Activated CD4-positive, alpha-beta T cell treated with anti-CD3 and anti-CD28 coated beads, Interleukin-2, amount 10 ng/mL, durations not matched to agents 24 days and 14 days (primary cell): ENCODE data around the gene LZTR1. TPM values are rescaled to one million over a fixed set of nuclear protein-coding genes. Genes with fewer than 3 reads are reported as not detected.

ENCODE experiments used
- DNase-seq: peaks from one replicate; pipeline ENCODE4 v3.0.0; 2022
- H3K27ac Mint-ChIP-seq: one replicate; pipeline ENCODE4 v1.8.0; 2022; ENCODE audit warnings: mild to moderate bottlenecking, mixed read lengths
- H3K27me3 Mint-ChIP-seq: one replicate; pipeline ENCODE4 v1.8.0; 2022; ENCODE audit warnings: mixed read lengths
- H3K36me3 Mint-ChIP-seq: one replicate; pipeline ENCODE4 v1.8.0; 2022; ENCODE audit warnings: low read depth, mild to moderate bottlenecking, mixed read lengths
- H3K4me1 Mint-ChIP-seq: one replicate; pipeline ENCODE4 v1.8.0; 2021; ENCODE audit warnings: mixed read lengths
- H3K4me3 Mint-ChIP-seq: one replicate; pipeline ENCODE4 v1.8.0; 2022; ENCODE audit warnings: mild to moderate bottlenecking, moderate library complexity, mixed read lengths
- H3K9me3 Mint-ChIP-seq: one replicate; pipeline ENCODE4 v1.8.0; 2021; ENCODE audit warnings: mixed read lengths
- intact Hi-C: fragments of 100-400 bp; cut with micrococcal nuclease; formaldehyde crosslinking; loops from one replicate; pipeline ENCODE4 v1.15.1; 2023
- total RNA-seq: library from RNA; stranded (reverse); gene quantifications from 2 replicates; pipeline ENCODE4 v1.2.3, GENCODE V29; 2022

The LZTR1 gene
- total RNA-seq, 1 donor from 2014 or later: 69.9 TPM

DNA sequence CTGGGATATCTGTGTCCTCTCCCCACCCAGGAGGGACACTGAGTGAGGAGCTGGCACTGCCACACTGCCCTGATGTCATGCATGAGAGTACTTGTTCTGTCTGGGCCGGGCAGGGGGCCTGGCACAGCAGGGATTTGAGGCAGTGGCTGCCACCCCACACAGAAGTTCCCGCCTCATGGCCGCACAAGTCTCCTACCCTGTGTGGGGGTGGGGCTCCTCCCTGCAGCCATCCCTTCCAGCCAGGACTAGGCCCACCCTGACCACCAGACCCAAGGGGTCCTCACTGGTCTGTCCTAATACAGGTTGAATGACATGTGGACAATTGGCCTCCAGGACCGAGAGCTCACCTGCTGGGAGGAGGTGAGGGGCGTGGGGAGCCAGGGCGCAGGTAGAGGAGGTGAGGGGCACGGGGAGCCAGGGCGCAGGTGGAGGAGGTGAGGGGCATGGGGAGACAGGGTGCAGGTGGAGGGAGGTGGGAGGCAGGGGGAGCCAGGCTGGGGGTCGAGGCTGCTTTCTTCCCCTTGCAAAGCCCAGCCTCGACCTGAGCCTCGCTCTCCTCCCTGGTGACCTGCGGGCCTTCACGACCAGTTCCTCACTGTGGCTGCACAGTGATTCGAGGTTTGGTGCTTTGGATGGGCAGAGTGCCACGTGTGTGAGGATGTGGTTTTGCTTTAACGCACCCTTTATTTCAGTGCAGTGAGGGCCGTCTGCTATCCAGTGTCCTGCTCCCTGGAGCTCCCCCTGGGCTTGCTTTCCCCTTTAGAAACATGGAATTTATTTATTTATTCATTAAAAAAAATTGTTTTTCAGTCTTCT is 7.4 kb downstream of the LZTR1 start:
- intact Hi-C loops: no loop called here
- Mint-ChIP-seq H3K36me3 (peaks cover 31% of the 10 kb centered on the region), H3K9me3 (no peaks in the 10 kb centered on the region), H3K4me1 (peaks cover 4% of the 10 kb centered on the region), H3K27me3 (no peaks in the 10 kb centered on the region), H3K27ac (no peak overlapping the region), H3K4me3 (no peak overlapping the region)
- DNase-seq: no peak

- H3K36me3 Mint-ChIP-seq: peaks cover 33% of the 10 kb centered on the region
- no peak overlapping the region for H3K4me3 Mint-ChIP-seq
- no peak for DNase-seq
- H3K27me3 Mint-ChIP-seq: no peaks in the 10 kb centered on the region
- H3K4me1 Mint-ChIP-seq: peaks cover 4% of the 10 kb centered on the region
- H3K27ac Mint-ChIP-seq: no peak overlapping the region
- intact Hi-C loops: no loop called here
- no peaks in the 10 kb centered on the region for H3K9me3 Mint-ChIP-seq
These were observed 8.4 kb downstream of the LZTR1 start for GRCh38 chr22:20990184-20991180.

DNA sequence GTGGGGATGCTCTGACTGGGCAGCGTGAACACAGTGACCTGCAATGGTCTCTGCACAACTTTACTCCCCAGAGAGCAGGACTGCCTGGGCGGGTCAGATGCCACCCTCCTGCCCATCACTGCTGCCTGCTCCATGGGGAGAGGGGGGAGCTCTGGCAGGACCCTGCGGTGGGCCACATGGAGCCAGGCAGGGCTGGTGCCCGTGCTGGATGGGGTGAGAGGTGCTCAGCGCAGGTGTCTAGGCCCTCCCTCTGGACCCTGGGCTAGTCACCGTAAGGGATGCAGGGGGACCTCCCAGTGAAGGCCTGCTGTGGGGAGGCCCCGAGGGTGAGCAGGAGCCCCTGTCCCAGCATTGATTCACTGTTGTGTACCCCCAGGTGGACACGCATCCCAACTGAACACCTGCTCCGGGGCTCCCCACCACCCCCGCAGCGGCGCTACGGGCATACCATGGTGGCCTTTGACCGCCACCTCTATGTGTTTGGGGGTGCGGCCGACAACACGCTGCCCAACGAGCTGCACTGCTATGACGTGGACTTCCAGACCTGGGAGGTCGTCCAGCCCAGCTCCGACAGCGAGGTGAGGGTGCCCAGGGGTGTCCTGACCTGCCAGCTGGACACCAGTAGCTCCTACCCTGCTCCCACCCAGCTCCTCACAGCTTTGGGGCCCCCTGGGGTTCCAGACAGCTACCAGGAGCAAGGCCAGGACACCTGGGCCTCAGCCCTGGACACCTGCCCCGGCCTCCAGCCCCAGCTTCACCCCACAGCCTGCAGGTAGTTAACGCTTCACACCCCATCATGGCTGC is 9.4 kb downstream of the LZTR1 start:
- Mint-ChIP-seq H3K9me3 (no peaks in the 10 kb centered on the region), H3K4me1 (peaks cover 2% of the 10 kb centered on the region)
- intact Hi-C loops: no loop called here

GRCh38 chr22:20992056-20992442 is 10.0 kb downstream of the LZTR1 start:
- H3K4me3 Mint-ChIP-seq: no peak overlapping the region
- peaks cover 21% of the 10 kb centered on the region for H3K36me3 Mint-ChIP-seq
- no peaks in the 10 kb centered on the region for H3K27me3 Mint-ChIP-seq
- DNase-seq: no peak
- intact Hi-C loops: no loop called here
- H3K9me3 Mint-ChIP-seq: no peaks in the 10 kb centered on the region
- no peak overlapping the region for H3K27ac Mint-ChIP-seq
- peaks cover 2% of the 10 kb centered on the region for H3K4me1 Mint-ChIP-seq

More for the DNA sequence above, 9.4 kb downstream of the LZTR1 start:
- no peak for DNase-seq
- no peak overlapping the region for H3K27ac Mint-ChIP-seq
- no peak overlapping the region for H3K4me3 Mint-ChIP-seq
- H3K36me3 Mint-ChIP-seq: peaks cover 24% of the 10 kb centered on the region
- H3K27me3 Mint-ChIP-seq: no peaks in the 10 kb centered on the region

DNA sequence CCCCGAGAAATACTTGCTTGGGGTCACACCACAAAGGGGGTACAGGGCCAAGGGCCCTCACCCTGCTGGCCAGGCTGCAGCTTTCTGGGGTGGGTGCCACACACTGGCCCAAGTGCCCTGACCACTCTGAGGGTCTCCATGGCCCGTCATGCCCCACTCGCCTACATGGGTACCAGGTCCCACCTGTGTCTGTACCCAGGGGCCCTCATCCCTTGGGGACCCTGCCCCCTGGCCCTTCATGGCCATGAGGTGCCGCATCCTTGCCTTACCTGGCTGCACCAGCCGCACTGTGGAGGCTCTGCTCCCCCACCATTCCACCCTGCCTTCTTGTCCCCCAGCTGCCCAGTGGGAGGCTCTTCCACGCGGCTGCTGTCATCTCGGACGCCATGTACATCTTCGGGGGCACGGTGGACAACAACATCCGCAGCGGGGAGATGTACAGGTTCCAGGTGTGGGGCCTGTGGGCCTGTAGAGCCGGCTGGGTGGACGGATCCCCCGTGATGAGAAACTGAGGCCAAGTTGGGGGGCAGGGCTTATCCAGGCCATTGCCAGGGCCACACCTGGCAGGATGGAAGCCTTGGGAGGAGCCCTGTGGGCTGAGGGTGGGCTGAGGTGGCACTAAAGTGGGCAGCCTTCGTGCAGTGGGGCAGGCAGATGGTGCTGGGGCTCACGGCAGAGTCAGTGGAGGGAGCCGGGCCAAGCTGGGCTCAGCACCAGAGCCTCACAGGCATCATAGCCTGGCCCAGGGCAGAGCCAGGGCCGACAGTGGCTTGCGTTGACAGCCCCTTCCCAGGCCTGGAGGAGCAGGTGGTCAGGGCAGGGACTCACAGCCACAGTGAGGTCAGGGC is 10.6 kb downstream of the LZTR1 start:
- Mint-ChIP-seq H3K27me3 (no peaks in the 10 kb centered on the region), H3K4me3 (no peak overlapping the region), H3K27ac (no peak overlapping the region), H3K4me1 (peaks cover 2% of the 10 kb centered on the region), H3K36me3 (peaks cover 18% of the 10 kb centered on the region), H3K9me3 (no peaks in the 10 kb centered on the region)
- DNase-seq: no peak
- intact Hi-C loops: no loop called here

DNA sequence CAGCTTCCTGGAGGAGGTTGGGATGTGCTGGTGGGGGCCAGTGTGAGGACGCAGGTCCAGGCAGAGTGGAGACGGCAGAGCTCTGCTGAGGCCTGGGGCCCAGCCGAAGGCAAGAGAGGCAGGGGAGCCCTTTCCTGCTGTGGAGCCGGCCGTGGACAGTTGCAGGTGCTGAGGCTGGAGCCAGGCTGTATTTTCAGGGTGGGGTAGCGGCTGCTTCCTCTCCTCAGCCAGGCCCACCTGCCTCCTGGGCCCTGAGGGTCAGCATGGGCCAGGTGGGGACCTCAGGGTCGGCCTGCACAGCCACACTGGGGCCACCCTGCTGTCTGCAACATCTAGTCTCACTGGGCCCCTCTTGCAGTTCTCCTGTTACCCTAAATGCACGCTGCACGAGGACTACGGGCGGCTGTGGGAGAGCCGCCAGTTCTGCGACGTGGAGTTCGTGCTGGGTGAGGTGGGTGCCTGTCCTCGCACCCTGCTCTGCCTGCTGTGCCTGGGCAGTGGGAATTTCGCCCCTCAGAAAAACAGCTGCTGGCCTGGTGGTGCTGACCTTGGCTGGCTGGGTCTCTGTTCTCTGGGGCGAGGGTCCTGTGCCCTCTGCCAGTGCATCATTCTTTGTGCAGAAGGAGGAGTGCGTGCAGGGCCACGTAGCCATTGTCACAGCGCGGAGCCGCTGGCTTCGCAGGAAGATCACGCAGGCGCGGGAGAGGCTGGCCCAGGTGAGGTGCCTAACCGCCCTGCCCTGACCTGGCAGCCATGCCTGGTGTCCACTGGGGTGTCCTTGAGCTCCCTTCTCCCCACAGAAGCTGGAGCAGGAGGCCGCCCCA is 11.4 kb downstream of the LZTR1 start:
- Mint-ChIP-seq H3K4me3 (no peak overlapping the region), H3K4me1 (peaks cover 2% of the 10 kb centered on the region), H3K9me3 (no peaks in the 10 kb centered on the region), H3K27me3 (no peaks in the 10 kb centered on the region), H3K36me3 (peaks cover 14% of the 10 kb centered on the region), H3K27ac (no peak overlapping the region)
- DNase-seq: no peak
- intact Hi-C loops: no loop called here

- intact Hi-C loops: no loop called here
- Mint-ChIP-seq H3K4me3 (no peak overlapping the region), H3K9me3 (no peaks in the 10 kb centered on the region), H3K27me3 (no peaks in the 10 kb centered on the region), H3K4me1 (peaks cover 2% of the 10 kb centered on the region), H3K36me3 (peaks cover 18% of the 10 kb centered on the region), H3K27ac (no peak overlapping the region)
- no peak for DNase-seq
These were observed 12.2 kb downstream of the LZTR1 start for GRCh38 chr22:20994128-20994901.

DNA sequence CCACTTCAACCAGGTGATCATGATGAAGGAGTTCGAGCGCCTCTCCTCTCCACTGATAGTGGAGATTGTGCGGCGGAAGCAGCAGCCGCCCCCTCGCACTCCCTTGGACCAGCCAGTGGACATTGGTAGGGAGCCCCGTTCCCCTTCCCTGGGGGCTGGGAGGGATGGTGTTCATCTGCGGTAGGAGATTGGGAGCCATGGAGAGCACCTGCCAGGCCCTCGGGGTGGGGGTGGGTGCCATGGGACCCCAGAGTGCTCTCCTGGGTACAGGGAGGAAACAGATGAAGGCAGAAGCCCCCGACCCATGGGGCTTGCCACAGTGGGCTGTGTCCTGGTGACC is 12.8 kb downstream of the LZTR1 start:
- intact Hi-C loops: no loop called here
- no peaks in the 10 kb centered on the region for H3K27me3 Mint-ChIP-seq
- no peak overlapping the region for H3K4me3 Mint-ChIP-seq
- peaks cover 18% of the 10 kb centered on the region for H3K36me3 Mint-ChIP-seq
- H3K4me1 Mint-ChIP-seq: no peaks in the 10 kb centered on the region
- H3K27ac Mint-ChIP-seq: no peak overlapping the region
- DNase-seq: no peak
- H3K9me3 Mint-ChIP-seq: no peaks in the 10 kb centered on the region

- no peak for DNase-seq
- intact Hi-C loops: no loop called here
- Mint-ChIP-seq H3K4me1 (peaks cover 2% of the 10 kb centered on the region), H3K27me3 (no peaks in the 10 kb centered on the region), H3K36me3 (peaks cover 19% of the 10 kb centered on the region), H3K9me3 (no peaks in the 10 kb centered on the region), H3K27ac (no peak overlapping the region), H3K4me3 (no peak overlapping the region)
These were observed 13.4 kb downstream of the LZTR1 start for GRCh38 chr22:20995329-20996030.

DNA sequence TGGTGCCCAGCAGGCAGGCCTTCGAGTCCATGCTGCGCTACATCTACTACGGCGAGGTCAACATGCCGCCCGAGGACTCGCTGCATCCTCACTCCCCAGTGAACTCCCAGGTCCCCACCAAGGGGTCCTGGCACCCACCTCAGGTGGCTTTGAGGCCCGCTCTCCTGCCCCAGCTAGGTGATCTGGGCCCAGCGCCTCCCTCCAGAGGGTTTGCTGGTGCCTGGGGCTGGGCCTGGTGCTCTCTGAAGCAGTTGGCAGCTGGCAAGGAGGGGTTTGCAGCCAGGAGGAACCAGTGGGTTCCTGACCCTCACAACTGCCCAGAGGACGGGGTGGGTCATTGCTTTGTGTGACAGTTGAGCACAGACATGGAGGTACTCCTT is 13.9 kb downstream of the LZTR1 start:
- intact Hi-C loops: no loop called here
- H3K36me3 Mint-ChIP-seq: peaks cover 19% of the 10 kb centered on the region
- no peak for DNase-seq

GRCh38 chr22:20996598-20997535 is 14.8 kb downstream of the LZTR1 start:
- Mint-ChIP-seq H3K27ac (no peak overlapping the region), H3K4me3 (no peak overlapping the region), H3K36me3 (peaks cover 21% of the 10 kb centered on the region), H3K4me1 (peaks cover 5% of the 10 kb centered on the region), H3K9me3 (no peaks in the 10 kb centered on the region), H3K27me3 (no peaks in the 10 kb centered on the region)
- DNase-seq: no peak
- intact Hi-C loops: no loop called here

More for the DNA sequence above, 13.9 kb downstream of the LZTR1 start:
- Mint-ChIP-seq H3K27ac (no peak overlapping the region), H3K9me3 (no peaks in the 10 kb centered on the region), H3K4me1 (peaks cover 2% of the 10 kb centered on the region), H3K27me3 (no peaks in the 10 kb centered on the region), H3K4me3 (no peak overlapping the region)
